VCaP (cell line): Measurements from ENCODE around the gene PDLIM5.

Experiments used
- H3K27ac ChIP-seq: fragments of 450-650 bp; 2 replicates; pipeline ENCODE4 v1.5.1; 2017
- TF ChIP-seq, protein P1 (sequence below): fragments of 450-650 bp; conservative IDR thresholded peaks from 2 replicates; pipeline ENCODE4 v1.5.1; 2017; ENCODE audit warnings: mild to moderate bottlenecking, moderate library complexity

Gene PDLIM5

DNA sequence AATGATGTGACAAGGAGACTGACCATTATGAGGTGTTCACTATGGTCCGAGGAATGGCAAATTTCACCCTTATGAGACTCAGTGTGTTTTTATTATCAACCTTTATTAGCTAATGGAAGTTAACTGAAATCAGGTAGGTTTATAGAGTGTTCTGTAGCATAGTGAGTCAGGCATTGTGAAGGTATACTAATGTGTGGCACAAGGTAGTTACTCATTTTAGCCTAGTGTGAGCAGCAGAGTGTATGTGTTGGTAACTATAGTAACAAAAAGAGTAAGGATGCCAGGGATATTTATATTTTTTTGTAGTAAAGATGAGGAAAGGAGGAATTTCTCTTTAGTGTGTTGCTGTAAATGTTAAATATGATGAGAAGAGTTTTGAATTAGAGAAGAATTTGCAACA, 12.0 kb downstream of the PDLIM5 start:
- H3K27ac ChIP-seq: no peak overlapping the region
- TF ChIP-seq, protein P1, sequence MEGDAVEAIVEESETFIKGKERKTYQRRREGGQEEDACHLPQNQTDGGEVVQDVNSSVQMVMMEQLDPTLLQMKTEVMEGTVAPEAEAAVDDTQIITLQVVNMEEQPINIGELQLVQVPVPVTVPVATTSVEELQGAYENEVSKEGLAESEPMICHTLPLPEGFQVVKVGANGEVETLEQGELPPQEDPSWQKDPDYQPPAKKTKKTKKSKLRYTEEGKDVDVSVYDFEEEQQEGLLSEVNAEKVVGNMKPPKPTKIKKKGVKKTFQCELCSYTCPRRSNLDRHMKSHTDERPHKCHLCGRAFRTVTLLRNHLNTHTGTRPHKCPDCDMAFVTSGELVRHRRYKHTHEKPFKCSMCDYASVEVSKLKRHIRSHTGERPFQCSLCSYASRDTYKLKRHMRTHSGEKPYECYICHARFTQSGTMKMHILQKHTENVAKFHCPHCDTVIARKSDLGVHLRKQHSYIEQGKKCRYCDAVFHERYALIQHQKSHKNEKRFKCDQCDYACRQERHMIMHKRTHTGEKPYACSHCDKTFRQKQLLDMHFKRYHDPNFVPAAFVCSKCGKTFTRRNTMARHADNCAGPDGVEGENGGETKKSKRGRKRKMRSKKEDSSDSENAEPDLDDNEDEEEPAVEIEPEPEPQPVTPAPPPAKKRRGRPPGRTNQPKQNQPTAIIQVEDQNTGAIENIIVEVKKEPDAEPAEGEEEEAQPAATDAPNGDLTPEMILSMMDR: no peak

DNA sequence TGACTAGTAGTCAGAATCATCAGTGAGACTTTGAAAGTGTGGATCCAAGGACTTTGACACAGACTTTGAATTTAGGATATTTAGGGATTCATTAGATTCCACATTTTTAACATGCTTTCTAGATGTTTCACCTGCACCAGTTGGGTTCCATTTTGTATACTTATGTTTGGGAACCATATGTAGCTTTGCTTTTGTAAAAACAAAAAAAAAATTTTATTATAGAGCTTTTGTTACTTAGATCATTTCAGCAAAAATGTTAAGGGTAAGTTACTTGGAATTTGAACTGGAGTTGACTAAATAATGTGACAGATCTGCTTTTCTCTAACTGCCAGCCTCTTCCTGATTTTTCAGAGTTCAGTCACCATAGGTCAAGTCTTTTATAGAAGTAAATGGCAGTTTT, 14.6 kb downstream of the PDLIM5 start:
- H3K27ac ChIP-seq: peak overlapping the region; percentile 15; the same call in 1 of the 2 replicates
- TF ChIP-seq, protein P1: no peak

DNA sequence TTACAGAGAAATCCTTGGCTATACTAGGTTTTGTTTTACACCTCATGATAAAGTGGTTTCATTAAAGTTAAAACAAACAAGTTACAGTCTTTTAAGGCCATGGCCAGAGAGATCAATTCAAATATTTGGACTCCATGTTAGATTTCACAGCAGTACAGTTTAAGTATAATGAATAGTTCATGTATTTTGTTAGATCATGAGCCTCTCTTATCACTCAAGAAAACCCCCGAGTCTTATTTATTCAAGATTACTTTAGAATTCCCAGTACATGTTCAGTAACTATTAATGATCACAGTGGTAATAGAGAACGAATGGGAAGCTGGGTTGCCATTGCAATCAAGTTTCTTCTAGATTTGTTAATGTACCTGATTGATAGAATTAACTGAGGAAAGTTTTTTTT, 15.2 kb downstream of the PDLIM5 start:
- TF ChIP-seq, protein P1: no peak
- H3K27ac ChIP-seq: peak overlapping the region; percentile 15; the same call in 1 of the 2 replicates

DNA sequence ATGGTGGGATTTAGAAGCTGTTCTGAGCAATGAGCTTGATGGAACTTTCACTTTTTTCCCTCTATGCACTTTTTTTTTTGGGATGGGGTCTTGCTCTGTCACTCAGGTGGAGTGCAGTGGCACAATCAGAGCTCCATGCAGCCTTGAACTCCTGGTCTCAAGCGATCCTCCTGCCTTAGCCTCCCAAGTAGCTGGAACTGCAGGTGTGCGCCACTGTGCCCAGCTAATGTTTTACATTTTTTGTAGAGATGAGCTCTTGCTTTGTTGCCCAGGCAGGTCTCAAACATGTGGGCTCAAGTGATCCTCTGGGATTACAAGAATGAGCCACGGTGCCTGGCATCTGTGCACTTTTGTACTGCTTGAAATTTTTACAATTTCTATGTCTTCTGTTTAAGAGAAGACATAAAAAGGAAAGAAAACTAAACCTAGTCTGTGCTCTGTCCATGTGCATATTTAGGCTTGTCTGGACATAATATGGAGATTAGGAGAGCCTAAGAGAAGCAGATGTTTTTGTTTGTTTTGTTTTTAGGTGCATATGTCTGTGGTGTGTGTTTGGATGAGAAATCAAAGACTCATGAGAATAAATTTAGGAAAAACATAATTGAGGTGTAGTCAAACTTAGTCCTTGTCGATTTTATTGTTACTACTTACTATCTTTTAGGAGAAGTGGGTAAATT, 16.5 kb downstream of the PDLIM5 start:
- H3K27ac ChIP-seq: no peak overlapping the region
- TF ChIP-seq, protein P1: no peak

DNA sequence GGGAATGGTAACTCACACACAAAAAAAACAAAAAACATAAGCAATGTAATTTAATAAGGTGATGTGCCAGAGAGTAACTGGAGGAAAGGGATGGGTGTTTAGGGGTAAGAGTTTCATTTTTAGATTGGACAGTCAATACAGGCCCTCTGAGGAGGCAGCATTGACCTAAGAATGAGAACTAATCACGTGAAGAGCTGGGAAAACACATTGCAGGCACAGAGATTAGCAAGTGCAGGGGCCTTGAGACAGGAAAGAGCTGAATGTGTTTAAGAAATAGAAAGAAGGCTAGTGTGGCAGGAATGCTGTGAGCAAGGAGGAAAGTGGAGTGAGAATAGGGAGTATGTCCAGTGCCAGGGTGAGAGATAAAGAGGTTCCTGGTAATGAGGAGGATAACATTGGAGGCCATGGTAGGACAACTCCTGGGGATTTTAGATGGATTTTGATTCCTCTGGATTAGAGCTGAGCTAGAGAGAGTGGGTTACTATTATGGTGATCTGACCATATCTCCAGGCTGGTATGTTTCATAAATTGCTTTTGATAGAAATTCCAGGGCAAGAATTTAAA, 17.6 kb downstream of the PDLIM5 start:
- H3K27ac ChIP-seq: no peak overlapping the region
- TF ChIP-seq, protein P1: no peak

DNA sequence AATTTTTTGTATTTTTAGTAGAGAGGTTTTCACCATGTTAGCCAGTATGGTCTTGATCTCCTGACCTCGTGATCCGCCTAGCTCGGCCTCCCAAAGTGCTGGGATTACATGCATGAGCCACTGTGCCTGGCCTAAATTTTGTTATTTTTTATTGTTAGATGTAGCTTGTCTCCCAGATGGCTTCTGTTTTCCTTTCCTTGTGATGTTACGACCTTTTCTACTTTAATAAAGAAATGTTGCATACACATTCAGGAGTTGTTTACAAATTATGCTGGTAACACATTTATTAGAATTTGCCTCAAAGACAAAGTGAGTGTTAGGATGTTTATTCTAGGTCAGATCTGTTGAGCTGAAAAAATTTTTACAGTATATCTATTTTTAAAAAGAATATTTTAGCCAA, 18.4 kb downstream of the PDLIM5 start:
- TF ChIP-seq, protein P1: no peak
- H3K27ac ChIP-seq: no peak overlapping the region; the same call in 1 of the 2 replicates

DNA sequence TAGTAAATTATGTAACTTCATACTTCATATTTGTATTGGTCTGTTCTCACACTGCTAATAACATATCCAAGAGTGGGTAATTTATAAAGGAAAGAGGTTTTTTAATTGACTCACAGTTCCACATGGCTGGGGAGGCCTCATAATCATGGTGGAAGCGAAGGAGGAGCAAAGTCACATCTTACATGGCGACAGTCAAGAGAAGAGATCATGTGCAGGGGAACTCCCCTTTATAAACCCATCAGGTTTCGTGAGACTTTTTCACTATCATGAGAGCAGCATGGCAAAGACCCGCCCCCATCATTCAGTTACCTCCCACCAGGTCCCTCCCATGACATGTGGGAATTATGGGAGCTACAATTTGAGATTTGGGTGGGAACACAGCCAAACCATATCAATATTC, 19.0 kb downstream of the PDLIM5 start:
- peak overlapping the region; percentile 74 for H3K27ac ChIP-seq
